BE2C (cell line): ENCODE results near the gene METRN.

Experiments
- DNase-seq: peaks from one replicate; pipeline ENCODE4 v3.0.0-alpha.2; 2020
- H3K27me3 ChIP-seq: fragments of 250-450 bp; sonication (Bioruptor Pico); 2 replicates; pipeline ENCODE4 v1.5.1; 2020; ENCODE audit warnings: mild to moderate bottlenecking
- H3K36me3 ChIP-seq: fragments of 250-450 bp; sonication (Bioruptor Pico); 2 replicates; pipeline ENCODE4 v1.5.1; 2020; ENCODE audit warnings: mild to moderate bottlenecking
- H3K4me1 ChIP-seq: fragments of 250-450 bp; sonication (Bioruptor Pico); 2 replicates; pipeline ENCODE4 v1.5.1; 2020
- H3K4me3 ChIP-seq: 2 replicates; pipeline ENCODE4 v1.5.1; 2011; ENCODE audit warnings: low read depth, low read length
- H3K9me3 ChIP-seq: fragments of 250-450 bp; sonication (Bioruptor Pico); 2 replicates; pipeline ENCODE4 v1.5.1; 2020
- TF ChIP-seq, protein P1 (sequence below): IDR thresholded peaks from 2 replicates; pipeline ENCODE4 v1.5.1; 2012; ENCODE audit warnings: mild to moderate bottlenecking, low read depth, low read length

The METRN gene

DNA sequence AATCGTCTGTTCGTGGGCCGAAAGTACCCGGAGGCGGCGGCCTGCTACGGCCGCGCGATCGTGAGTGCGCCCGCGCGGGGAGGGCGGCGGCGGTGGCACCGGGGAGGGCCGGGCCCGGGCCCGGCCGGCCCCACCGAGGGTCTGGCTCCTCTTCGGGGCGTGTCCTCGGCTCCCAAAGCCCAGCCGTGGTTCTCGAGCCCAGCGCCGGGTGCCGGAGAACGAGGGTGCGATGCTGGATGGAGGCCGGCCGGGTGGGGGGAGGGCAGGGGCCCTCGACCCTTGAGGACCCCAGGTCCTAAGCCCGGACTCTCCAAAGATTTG is 34.3 kb upstream of the METRN start:
- Histone ChIP-seq H3K9me3 (no peaks in the 10 kb centered on the region), H3K4me3 (peak overlapping the region; percentile 91), H3K27me3 (no peaks in the 10 kb centered on the region), H3K4me1 (peaks cover 15% of the 10 kb centered on the region), H3K36me3 (peaks cover 35% of the 10 kb centered on the region)
- TF ChIP-seq, protein P1, sequence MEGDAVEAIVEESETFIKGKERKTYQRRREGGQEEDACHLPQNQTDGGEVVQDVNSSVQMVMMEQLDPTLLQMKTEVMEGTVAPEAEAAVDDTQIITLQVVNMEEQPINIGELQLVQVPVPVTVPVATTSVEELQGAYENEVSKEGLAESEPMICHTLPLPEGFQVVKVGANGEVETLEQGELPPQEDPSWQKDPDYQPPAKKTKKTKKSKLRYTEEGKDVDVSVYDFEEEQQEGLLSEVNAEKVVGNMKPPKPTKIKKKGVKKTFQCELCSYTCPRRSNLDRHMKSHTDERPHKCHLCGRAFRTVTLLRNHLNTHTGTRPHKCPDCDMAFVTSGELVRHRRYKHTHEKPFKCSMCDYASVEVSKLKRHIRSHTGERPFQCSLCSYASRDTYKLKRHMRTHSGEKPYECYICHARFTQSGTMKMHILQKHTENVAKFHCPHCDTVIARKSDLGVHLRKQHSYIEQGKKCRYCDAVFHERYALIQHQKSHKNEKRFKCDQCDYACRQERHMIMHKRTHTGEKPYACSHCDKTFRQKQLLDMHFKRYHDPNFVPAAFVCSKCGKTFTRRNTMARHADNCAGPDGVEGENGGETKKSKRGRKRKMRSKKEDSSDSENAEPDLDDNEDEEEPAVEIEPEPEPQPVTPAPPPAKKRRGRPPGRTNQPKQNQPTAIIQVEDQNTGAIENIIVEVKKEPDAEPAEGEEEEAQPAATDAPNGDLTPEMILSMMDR, result no peak
- DNase-seq, result no peak

DNA sequence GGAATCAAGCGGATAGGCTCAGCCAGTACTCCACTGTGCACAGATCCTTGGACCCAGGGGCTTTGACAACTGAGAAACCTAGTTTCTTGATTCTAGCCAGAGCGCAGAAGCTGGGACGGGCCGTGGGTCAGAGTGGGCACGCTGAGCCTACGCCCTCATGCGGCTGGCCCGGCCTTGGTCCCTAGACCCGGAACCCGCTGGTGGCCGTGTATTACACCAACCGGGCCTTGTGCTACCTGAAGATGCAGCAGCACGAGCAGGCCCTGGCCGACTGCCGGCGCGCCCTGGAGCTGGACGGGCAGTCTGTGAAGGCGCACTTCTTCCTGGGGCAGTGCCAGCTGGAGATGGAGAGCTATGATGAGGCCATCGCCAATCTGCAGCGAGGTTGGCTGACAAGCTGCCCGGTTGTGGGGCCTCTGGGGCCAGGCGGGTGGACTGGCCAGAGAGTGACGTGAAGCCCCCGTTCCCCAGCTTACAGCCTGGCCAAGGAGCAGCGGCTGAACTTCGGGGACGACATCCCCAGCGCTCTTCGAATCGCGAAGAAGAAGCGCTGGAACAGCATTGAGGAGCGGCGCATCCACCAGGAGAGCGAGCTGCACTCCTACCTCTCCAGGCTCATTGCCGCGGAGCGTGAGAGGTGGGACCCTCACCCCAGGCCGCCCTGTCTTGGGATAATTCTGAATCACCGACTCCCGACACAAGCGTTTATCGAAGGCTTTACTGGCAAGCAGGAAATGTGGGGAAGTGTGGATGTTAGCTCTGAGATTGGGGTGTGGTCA is 33.8 kb upstream of the METRN start:
- Histone ChIP-seq H3K4me3 (peak overlapping the region; percentile 91), H3K4me1 (peaks cover 15% of the 10 kb centered on the region), H3K9me3 (no peaks in the 10 kb centered on the region), H3K36me3 (peaks cover 41% of the 10 kb centered on the region), H3K27me3 (no peaks in the 10 kb centered on the region)
- peak; percentile 50 for DNase-seq
- TF ChIP-seq, protein P1, result peak; percentile 16; the same call in 1 of the 2 replicates

DNA sequence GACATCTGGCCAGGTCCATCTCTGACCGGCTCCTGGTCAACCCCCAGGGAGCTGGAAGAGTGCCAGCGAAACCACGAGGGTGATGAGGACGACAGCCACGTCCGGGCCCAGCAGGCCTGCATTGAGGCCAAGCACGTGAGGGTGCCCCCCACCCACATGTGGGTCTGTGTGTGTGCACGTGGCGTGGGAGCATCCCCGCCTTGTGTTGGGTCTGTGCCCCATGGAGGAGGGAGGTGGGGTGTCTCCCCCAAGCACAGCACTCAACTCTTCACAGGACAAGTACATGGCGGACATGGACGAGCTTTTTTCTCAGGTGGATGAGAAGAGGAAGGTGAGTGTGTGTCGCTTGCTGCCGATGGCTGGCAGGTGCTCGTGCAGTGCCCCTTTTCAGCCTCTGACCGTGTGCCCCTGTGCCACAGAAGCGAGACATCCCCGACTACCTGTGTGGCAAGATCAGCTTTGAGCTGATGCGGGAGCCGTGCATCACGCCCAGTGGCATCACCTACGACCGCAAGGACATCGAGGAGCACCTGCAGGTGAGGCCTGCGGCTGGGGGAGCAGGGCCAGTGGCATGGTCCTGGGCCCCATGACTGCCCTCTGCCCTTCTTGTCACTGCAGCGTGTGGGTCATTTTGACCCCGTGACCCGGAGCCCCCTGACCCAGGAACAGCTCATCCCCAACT is 33.0 kb upstream of the METRN start:
- Histone ChIP-seq H3K36me3 (peaks cover 48% of the 10 kb centered on the region), H3K27me3 (no peaks in the 10 kb centered on the region), H3K4me1 (peaks cover 15% of the 10 kb centered on the region), H3K9me3 (no peaks in the 10 kb centered on the region), H3K4me3 (peak overlapping the region; percentile 91)
- peak; percentile 47 for DNase-seq
- TF ChIP-seq, protein P1, result no peak

DNA sequence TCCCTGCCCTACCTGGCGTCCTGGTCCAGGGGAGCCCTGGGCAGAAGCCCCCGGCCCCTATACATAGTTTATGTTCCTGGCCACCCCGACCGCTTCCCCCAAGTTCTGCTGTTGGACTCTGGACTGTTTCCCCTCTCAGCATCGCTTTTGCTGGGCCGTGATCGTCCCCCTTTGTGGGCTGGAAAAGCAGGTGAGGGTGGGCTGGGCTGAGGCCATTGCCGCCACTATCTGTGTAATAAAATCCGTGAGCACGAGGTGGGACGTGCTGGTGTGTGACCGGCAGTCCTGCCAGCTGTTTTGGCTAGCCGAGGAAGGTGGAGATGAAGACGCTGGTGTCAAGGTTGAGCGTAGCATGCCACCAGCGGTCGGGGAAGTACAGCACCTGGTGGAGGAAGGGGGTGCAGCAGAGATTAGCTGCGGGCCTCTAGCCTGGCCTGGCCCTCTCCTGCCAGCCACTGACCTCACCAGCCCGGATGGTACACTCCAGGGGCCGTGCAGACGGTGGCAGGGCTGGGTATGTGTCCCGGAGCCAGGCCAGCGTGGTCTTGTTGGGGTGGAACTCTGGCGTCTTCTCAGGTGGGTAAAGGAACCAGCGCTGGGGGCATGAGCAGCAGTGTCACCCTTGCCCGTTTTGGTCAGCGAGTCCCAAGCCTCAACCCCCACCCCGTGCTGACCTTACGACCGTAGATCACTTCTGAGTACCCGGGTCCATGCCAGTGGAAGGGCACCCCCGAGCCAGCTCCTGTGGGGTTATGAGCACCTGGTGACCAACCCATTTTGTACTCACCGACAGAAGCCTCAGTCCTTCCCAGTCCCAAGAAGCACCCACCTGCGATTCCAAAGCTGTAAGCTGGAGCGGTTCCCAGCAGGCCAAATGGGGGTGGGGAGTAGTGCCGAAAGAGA is 32.2 kb upstream of the METRN start:
- Histone ChIP-seq H3K9me3 (no peaks in the 10 kb centered on the region), H3K27me3 (no peaks in the 10 kb centered on the region), H3K4me3 (peak overlapping the region; percentile 69), H3K36me3 (peaks cover 51% of the 10 kb centered on the region), H3K4me1 (peaks cover 15% of the 10 kb centered on the region)
- DNase-seq, result no peak
- TF ChIP-seq, protein P1, result no peak

DNA sequence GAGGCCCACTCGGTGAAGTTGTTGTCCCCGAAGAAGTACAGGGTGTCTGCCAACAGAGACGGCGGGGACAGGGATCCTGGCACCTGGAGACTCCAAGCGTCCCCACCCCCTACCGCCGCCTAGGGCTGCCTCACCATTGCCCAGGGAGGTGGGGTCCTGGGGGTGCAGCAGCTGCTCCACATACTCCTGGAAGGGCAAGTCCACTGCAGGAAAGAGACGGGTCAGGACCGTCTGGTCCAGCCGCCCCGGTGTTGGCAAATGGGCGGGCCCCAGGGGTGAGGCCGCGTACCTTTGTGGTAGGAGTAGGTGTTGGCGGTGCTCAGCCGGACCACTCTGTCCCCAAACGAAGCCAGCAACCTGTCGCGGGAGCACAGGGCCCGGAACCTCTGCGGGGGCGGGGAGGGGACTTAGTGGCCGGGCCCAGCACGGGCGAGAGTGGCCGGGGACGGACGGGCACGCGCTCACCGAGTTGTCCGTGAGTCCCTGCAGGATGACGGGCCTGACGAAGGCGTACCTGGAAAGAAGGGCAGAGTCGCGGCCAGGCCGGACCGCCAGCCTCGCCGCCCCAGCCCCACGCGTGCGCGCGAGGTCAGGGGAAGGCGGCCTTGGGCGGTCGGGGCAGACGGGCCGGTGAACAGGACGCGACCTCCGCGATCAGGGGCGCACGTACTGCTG is 31.4 kb upstream of the METRN start:
- H3K4me1 ChIP-seq, result peaks cover 15% of the 10 kb centered on the region
- H3K36me3 ChIP-seq, result peaks cover 51% of the 10 kb centered on the region
- TF ChIP-seq, protein P1, result no peak
- no peak for DNase-seq
- H3K27me3 ChIP-seq, result no peaks in the 10 kb centered on the region
- H3K9me3 ChIP-seq, result no peaks in the 10 kb centered on the region
- H3K4me3 ChIP-seq, result peak overlapping the region; percentile 69
